Right atrium auricular region (tissue), 2 donors: ENCODE data around the gene EYA4. TPM values are rescaled to one million over a fixed set of nuclear protein-coding genes. Genes with fewer than 3 reads are reported as not detected.

Experiments used
- DNase-seq: peaks from one replicate; pipeline ENCODE4 v3.0.0-alpha.2; 2019; ENCODE audit warnings: low spot score
- H3K27ac ChIP-seq, 2 donors: fragments of 200-600 bp; sonication (generic); 1 replicate in 1 of 2; 2 replicates in 1 of 2; pipeline ENCODE4 v1.5.1; 2016 to 2019
- H3K27me3 ChIP-seq, 2 donors: fragments of 200-600 bp; sonication (generic); one replicate each; pipeline versions ENCODE4 v1.5.1 to v1.6.0; 2017 to 2019
- H3K36me3 ChIP-seq: fragments of 200-600 bp; sonication (generic); one replicate; pipeline ENCODE4 v1.5.1; 2016
- H3K4me1 ChIP-seq, 2 donors: fragments of 200-600 bp; sonication (generic); one replicate each; pipeline versions ENCODE4 v1.5.1 to v1.6.0; 2017 to 2019
- H3K4me3 ChIP-seq, 2 donors: fragments of 200-600 bp; sonication (generic); 1 replicate in 1 of 2; 2 replicates in 1 of 2; pipeline ENCODE4 v1.5.1; 2017 to 2019; ENCODE audit warnings: mild to moderate bottlenecking in 1 of 2, moderate library complexity in 1 of 2
- H3K9me3 ChIP-seq, 2 donors: fragments of 200-600 bp; sonication (generic); one replicate each; pipeline ENCODE4 v1.5.1; 2019
- total RNA-seq, 2 donors: library from RNA; depleted of rRNA; stranded (reverse); fragments of >200 nt; gene quantifications; one replicate each; pipeline ENCODE4 v1.1.0, GENCODE V29; 2016
- TF ChIP-seq, protein P1 (sequence below), 2 donors: fragments of 200-600 bp; sonication (generic); IDR thresholded peaks; one replicate each; pipeline ENCODE4 v1.5.1; 2019; ENCODE audit warnings: antibody characterized with exemption in 2 of 2

Gene EYA4
- total RNA-seq, 2 donors from 2014 or later, result 16.2 to 24.2 TPM

DNA sequence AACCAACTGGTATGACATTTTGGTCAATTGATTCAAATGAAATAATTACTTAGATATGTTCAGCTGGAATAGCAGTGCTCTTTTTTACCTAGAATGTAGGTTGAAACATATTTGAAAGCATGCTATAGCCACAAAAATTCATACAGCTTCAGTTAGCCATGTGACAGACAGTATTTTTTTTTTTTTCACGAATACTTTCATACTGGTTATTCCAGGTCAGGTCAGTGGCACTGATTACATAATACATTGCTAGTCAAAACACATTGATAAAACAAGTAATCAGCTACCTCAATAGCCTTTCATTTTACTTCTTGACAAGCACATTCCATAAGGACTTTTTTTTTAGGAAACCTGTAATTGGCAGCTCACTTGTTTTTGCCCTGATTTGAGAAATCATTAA is 222.6 kb downstream of the EYA4 start:
- DNase-seq, result no peak
- no peak overlapping the region for H3K27ac ChIP-seq
- H3K9me3 ChIP-seq, result no peaks in the 10 kb centered on the region
- H3K4me3 ChIP-seq, result no peak overlapping the region
- no peaks in the 10 kb centered on the region for H3K4me1 ChIP-seq
- TF ChIP-seq, protein P1, sequence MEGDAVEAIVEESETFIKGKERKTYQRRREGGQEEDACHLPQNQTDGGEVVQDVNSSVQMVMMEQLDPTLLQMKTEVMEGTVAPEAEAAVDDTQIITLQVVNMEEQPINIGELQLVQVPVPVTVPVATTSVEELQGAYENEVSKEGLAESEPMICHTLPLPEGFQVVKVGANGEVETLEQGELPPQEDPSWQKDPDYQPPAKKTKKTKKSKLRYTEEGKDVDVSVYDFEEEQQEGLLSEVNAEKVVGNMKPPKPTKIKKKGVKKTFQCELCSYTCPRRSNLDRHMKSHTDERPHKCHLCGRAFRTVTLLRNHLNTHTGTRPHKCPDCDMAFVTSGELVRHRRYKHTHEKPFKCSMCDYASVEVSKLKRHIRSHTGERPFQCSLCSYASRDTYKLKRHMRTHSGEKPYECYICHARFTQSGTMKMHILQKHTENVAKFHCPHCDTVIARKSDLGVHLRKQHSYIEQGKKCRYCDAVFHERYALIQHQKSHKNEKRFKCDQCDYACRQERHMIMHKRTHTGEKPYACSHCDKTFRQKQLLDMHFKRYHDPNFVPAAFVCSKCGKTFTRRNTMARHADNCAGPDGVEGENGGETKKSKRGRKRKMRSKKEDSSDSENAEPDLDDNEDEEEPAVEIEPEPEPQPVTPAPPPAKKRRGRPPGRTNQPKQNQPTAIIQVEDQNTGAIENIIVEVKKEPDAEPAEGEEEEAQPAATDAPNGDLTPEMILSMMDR (IDR thresholded peaks at IDR 0.05), result no peak
- H3K27me3 ChIP-seq, result no peaks in the 10 kb centered on the region
- no peaks in the 10 kb centered on the region for H3K36me3 ChIP-seq

DNA sequence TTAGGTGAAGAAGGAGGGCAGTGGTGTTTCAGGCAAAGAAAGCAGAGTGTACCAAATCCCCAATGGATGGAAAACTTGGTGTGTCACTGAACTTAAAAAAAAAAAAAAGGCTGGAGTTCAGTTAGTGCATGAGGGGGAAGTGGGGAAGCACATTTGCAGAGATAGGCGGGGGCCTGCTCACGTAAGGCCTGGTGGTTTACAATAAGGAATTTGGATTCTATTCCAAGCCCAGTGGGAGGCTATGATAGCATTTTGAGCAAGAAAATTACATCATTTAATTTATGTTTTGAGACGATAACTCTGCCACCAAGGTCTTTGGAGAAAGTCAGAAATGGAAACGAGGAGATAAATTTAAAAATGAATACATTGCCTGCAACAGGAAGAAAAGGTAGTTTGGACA is 225.5 kb downstream of the EYA4 start:
- no peak for DNase-seq
- Histone ChIP-seq H3K27ac (no peak overlapping the region), H3K4me3 (no peak overlapping the region), H3K27me3 (no peaks in the 10 kb centered on the region), H3K36me3 (no peaks in the 10 kb centered on the region), H3K9me3 (no peaks in the 10 kb centered on the region), H3K4me1 (no peaks in the 10 kb centered on the region)
- TF ChIP-seq, protein P1 (IDR thresholded peaks at IDR 0.05), result no peak

DNA sequence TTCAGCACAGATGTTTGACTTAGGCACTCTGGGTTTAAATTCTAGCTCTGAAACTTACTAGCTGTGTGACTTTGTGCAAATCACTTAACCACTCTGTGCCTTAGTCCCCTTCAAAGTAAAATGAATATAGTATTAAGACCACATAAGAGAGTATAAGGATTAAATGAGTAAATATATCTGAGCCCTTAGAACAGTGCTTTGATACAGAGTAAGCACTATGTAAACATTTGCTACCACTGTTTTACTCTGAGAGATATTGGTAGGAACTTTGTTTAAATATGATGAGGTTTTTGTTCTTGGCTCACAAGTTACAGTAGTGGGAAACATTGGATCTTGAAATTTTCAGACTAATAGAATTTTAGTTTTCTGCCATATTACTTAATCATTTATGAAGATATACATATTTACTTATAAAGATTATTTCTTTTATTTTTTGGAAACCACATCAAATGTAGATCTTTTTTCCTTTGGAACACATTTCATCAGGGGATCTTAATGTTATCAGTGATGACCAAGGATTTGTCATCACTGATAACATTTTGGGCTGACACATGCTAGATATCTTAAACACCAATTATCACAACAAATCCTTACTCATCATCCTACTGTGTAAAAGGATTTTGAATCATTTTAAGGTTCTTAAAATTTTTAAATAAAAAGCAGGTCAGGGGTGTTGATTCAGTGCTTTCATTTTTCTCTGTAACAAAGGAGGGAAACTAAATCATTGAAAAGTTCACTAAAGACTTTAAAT is 226.2 kb downstream of the EYA4 start:
- Histone ChIP-seq H3K36me3 (no peaks in the 10 kb centered on the region), H3K4me1 (no peaks in the 10 kb centered on the region), H3K27ac (no peak overlapping the region), H3K9me3 (no peaks in the 10 kb centered on the region), H3K4me3 (no peak overlapping the region), H3K27me3 (no peaks in the 10 kb centered on the region)
- TF ChIP-seq, protein P1 (IDR thresholded peaks at IDR 0.05), result no peak
- no peak for DNase-seq

DNA sequence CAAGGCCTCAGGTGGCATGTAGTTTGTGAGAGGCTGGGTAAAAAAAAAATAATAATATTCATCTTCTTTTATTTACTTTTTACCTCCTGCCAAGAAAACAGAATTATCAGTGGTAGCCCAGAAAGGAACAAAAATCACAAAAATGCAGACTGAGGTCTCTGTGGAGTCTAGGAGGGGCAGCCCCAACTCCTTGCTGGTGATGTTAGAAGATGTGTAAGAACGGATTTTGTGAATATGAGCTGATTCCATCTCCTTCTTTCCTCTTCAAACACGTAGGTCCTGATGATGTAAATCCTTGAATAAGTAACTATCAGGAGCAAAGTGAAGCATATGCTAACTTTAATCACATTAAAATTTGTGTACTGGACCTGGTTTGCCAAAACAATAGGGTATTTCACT is 226.8 kb downstream of the EYA4 start:
- Histone ChIP-seq H3K27ac (no peak overlapping the region), H3K4me3 (no peak overlapping the region), H3K27me3 (no peaks in the 10 kb centered on the region), H3K9me3 (no peaks in the 10 kb centered on the region), H3K36me3 (no peaks in the 10 kb centered on the region), H3K4me1 (no peaks in the 10 kb centered on the region)
- TF ChIP-seq, protein P1 (IDR thresholded peaks at IDR 0.05), result no peak
- no peak for DNase-seq

DNA sequence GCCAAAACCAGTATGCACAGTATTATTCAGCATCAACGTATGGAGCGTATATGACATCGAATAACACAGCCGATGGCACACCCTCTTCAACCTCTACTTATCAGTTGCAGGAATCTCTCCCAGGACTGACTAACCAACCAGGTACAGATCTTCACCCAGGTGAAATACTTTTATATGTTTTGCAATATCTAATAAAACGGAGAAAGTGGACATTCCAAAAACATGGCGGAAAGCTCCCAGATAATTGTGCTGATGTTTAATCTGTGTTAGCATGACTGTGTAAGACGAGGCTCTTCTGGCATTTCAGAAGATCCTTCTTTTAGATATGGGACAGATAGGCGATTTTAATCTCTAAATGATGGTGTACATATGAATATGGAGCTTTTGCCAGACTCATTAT is 227.4 kb downstream of the EYA4 start:
- no peak overlapping the region for H3K4me3 ChIP-seq
- DNase-seq, result no peak
- H3K27me3 ChIP-seq, result no peaks in the 10 kb centered on the region
- no peaks in the 10 kb centered on the region for H3K36me3 ChIP-seq
- H3K9me3 ChIP-seq, result no peaks in the 10 kb centered on the region
- no peaks in the 10 kb centered on the region for H3K4me1 ChIP-seq
- H3K27ac ChIP-seq, result no peak overlapping the region
- TF ChIP-seq, protein P1 (IDR thresholded peaks at IDR 0.05), result no peak

DNA sequence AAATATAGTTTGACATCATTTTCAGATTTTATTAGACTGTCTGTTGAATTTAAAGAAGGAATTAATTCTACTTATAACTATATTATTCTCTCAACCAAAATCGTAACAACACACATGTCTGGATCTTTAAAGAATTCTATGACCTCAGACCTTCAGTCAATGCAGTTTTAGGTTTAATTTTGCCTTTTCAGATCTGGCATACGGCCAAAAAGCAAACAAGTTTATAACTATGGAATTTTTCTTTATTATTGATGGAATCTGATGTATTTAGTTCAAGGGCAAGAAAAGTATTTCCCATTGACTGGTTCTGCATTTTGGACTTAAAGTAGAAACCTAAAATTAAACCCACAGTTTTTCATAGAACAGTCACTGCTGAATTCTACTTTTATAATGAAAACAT is 233.4 kb downstream of the EYA4 start:
- no peak for DNase-seq
- no peak overlapping the region for H3K4me3 ChIP-seq
- H3K36me3 ChIP-seq, result no peaks in the 10 kb centered on the region
- H3K27ac ChIP-seq, result no peak overlapping the region
- H3K27me3 ChIP-seq, result no peaks in the 10 kb centered on the region
- H3K4me1 ChIP-seq, result no peaks in the 10 kb centered on the region
- no peaks in the 10 kb centered on the region for H3K9me3 ChIP-seq
- TF ChIP-seq, protein P1 (IDR thresholded peaks at IDR 0.05), result no peak
